BLaER1 (cell line): ENCODE measurements around the gene PPDPF.

Source experiments
- H3K27ac ChIP-seq: shearing (Covaris generic); formaldehyde crosslinking; 2 replicates; pipeline ENCODE4 v1.8.1; 2022
- H3K27me3 ChIP-seq: shearing (Covaris generic); formaldehyde crosslinking; 2 replicates; pipeline ENCODE4 v1.8.1; 2022
- H3K36me3 ChIP-seq: shearing (Covaris generic); formaldehyde crosslinking; 2 replicates; pipeline ENCODE4 v1.8.1; 2022
- H3K4me1 ChIP-seq: shearing (Covaris generic); formaldehyde crosslinking; 2 replicates; pipeline ENCODE4 v1.8.1; 2022
- H3K4me2 ChIP-seq: shearing (Covaris generic); formaldehyde crosslinking; 2 replicates; pipeline ENCODE4 v1.8.1; 2022
- H3K4me3 ChIP-seq: shearing (Covaris generic); formaldehyde crosslinking; 2 replicates; pipeline ENCODE4 v1.8.1; 2022
- H3K9ac ChIP-seq: shearing (Covaris generic); formaldehyde crosslinking; 2 replicates; pipeline ENCODE4 v1.8.1; 2022
- H3K9me3 ChIP-seq: shearing (Covaris generic); formaldehyde crosslinking; 2 replicates; pipeline ENCODE4 v1.8.1; 2022
- H4K20me1 ChIP-seq: shearing (Covaris generic); formaldehyde crosslinking; 2 replicates; pipeline ENCODE4 v1.8.1; 2022
- Cebpa-rat ChIP-seq: shearing (Covaris generic); IDR thresholded peaks from 2 replicates; pipeline ENCODE4 v1.8.1; 2022

The PPDPF gene

GRCh38 chr20:63487781-63488241 lies 32.8 kb upstream of the PPDPF start:
- no peak overlapping the region for H3K4me3 ChIP-seq
- H3K27me3 ChIP-seq: peaks cover 36% of the 10 kb centered on the region

GRCh38 chr20:63488315-63489251 lies 32.0 kb upstream of the PPDPF start:
- Histone ChIP-seq H3K36me3 (peaks cover 53% of the 10 kb centered on the region), H3K4me2 (no peak overlapping the region), H3K27me3 (peaks cover 36% of the 10 kb centered on the region)

More at GRCh38 chr20:63487781-63488241, 32.8 kb upstream of the PPDPF start:
- Histone ChIP-seq H3K9me3 (peaks cover 4% of the 10 kb centered on the region; the same call in 1 of the 2 replicates), H4K20me1 (peaks cover 42% of the 10 kb centered on the region), H3K36me3 (peaks cover 45% of the 10 kb centered on the region), H3K9ac (no peak overlapping the region), H3K4me1 (peaks cover 28% of the 10 kb centered on the region), H3K27ac (no peak overlapping the region), H3K4me2 (no peak overlapping the region)
- TF ChIP-seq Cebpa-rat: no peak

GRCh38 chr20:63490416-63490815 lies 30.1 kb upstream of the PPDPF start:
- peaks cover 4% of the 10 kb centered on the region; the same call in 1 of the 2 replicates for H3K9me3 ChIP-seq
- peaks cover 71% of the 10 kb centered on the region for H3K36me3 ChIP-seq
- TF ChIP-seq Cebpa-rat: no peak
- no peak overlapping the region for H3K4me2 ChIP-seq
- peaks cover 3% of the 10 kb centered on the region for H3K4me1 ChIP-seq
- no peak overlapping the region for H3K4me3 ChIP-seq
- H3K9ac ChIP-seq: no peak overlapping the region
- no peak overlapping the region for H3K27ac ChIP-seq
- H3K27me3 ChIP-seq: peaks cover 29% of the 10 kb centered on the region
- peaks cover 55% of the 10 kb centered on the region for H4K20me1 ChIP-seq

More at GRCh38 chr20:63488315-63489251, 32.0 kb upstream of the PPDPF start:
- peaks cover 20% of the 10 kb centered on the region for H3K4me1 ChIP-seq
- TF ChIP-seq Cebpa-rat: no peak
- H3K9me3 ChIP-seq: peaks cover 4% of the 10 kb centered on the region; the same call in 1 of the 2 replicates
- H4K20me1 ChIP-seq: peaks cover 37% of the 10 kb centered on the region
- no peak overlapping the region for H3K4me3 ChIP-seq
- no peak overlapping the region for H3K27ac ChIP-seq
- no peak overlapping the region for H3K9ac ChIP-seq

- H3K9me3 ChIP-seq: peaks cover 4% of the 10 kb centered on the region; the same call in 1 of the 2 replicates
- H3K9ac ChIP-seq: no peak overlapping the region
- peaks cover 29% of the 10 kb centered on the region for H3K27me3 ChIP-seq
- no peak overlapping the region for H3K4me3 ChIP-seq
- H3K27ac ChIP-seq: no peak overlapping the region
- H4K20me1 ChIP-seq: peaks cover 62% of the 10 kb centered on the region
- no peak for TF ChIP-seq Cebpa-rat
- H3K4me2 ChIP-seq: no peak overlapping the region
- peaks cover 7% of the 10 kb centered on the region for H3K4me1 ChIP-seq
- peaks cover 77% of the 10 kb centered on the region for H3K36me3 ChIP-seq
These were observed 29.5 kb upstream of the PPDPF start for GRCh38 chr20:63491078-63491477.

- H3K27ac ChIP-seq: no peak overlapping the region
- no peak for TF ChIP-seq Cebpa-rat
- H4K20me1 ChIP-seq: peaks cover 69% of the 10 kb centered on the region
- H3K4me2 ChIP-seq: no peak overlapping the region
- peaks cover 13% of the 10 kb centered on the region for H3K4me1 ChIP-seq
- peaks cover 4% of the 10 kb centered on the region; the same call in 1 of the 2 replicates for H3K9me3 ChIP-seq
- H3K36me3 ChIP-seq: peaks cover 77% of the 10 kb centered on the region
- peaks cover 29% of the 10 kb centered on the region for H3K27me3 ChIP-seq
- H3K9ac ChIP-seq: no peak overlapping the region
- H3K4me3 ChIP-seq: no peak overlapping the region
These were observed 28.8 kb upstream of the PPDPF start for GRCh38 chr20:63491635-63492230.

- H3K36me3 ChIP-seq: peaks cover 76% of the 10 kb centered on the region
- H4K20me1 ChIP-seq: peaks cover 72% of the 10 kb centered on the region
- peaks cover 21% of the 10 kb centered on the region for H3K4me1 ChIP-seq
- no peak overlapping the region for H3K9ac ChIP-seq
- peaks cover 27% of the 10 kb centered on the region for H3K27me3 ChIP-seq
- H3K4me3 ChIP-seq: no peak overlapping the region
- H3K27ac ChIP-seq: no peak overlapping the region
- peaks cover 4% of the 10 kb centered on the region; the same call in 1 of the 2 replicates for H3K9me3 ChIP-seq
- no peak overlapping the region for H3K4me2 ChIP-seq
- TF ChIP-seq Cebpa-rat: no peak
These were observed 28.0 kb upstream of the PPDPF start for GRCh38 chr20:63492518-63492917.

- Histone ChIP-seq H3K4me1 (peaks cover 26% of the 10 kb centered on the region), H3K9ac (no peak overlapping the region), H4K20me1 (peaks cover 74% of the 10 kb centered on the region), H3K27ac (no peak overlapping the region), H3K9me3 (peaks cover 4% of the 10 kb centered on the region; the same call in 1 of the 2 replicates), H3K27me3 (peaks cover 27% of the 10 kb centered on the region), H3K4me2 (no peak overlapping the region), H3K4me3 (no peak overlapping the region), H3K36me3 (peaks cover 73% of the 10 kb centered on the region)
- no peak for TF ChIP-seq Cebpa-rat
These were observed 27.6 kb upstream of the PPDPF start for GRCh38 chr20:63492982-63493381.

GRCh38 chr20:63493563-63494020 lies 27.0 kb upstream of the PPDPF start:
- Histone ChIP-seq H3K27ac (no peak overlapping the region), H3K36me3 (peaks cover 70% of the 10 kb centered on the region), H3K9me3 (peaks cover 4% of the 10 kb centered on the region; the same call in 1 of the 2 replicates), H3K4me1 (peaks cover 29% of the 10 kb centered on the region), H3K9ac (no peak overlapping the region), H4K20me1 (peaks cover 73% of the 10 kb centered on the region), H3K4me2 (no peak overlapping the region), H3K4me3 (no peak overlapping the region), H3K27me3 (peaks cover 27% of the 10 kb centered on the region)
- TF ChIP-seq Cebpa-rat: no peak

GRCh38 chr20:63494084-63494419 lies 26.5 kb upstream of the PPDPF start:
- no peak overlapping the region for H3K4me2 ChIP-seq
- H3K27ac ChIP-seq: no peak overlapping the region
- peaks cover 66% of the 10 kb centered on the region for H3K36me3 ChIP-seq
- H3K4me1 ChIP-seq: peaks cover 29% of the 10 kb centered on the region
- peaks cover 69% of the 10 kb centered on the region for H4K20me1 ChIP-seq
- peaks cover 23% of the 10 kb centered on the region for H3K27me3 ChIP-seq
- H3K4me3 ChIP-seq: no peak overlapping the region
- H3K9me3 ChIP-seq: peaks cover 4% of the 10 kb centered on the region; the same call in 1 of the 2 replicates
- no peak overlapping the region for H3K9ac ChIP-seq
- TF ChIP-seq Cebpa-rat: no peak
